MM.1S (cell line): ENCODE results near the gene CDADC1.

Experiments
- EZH2 ChIP-seq: fragments of 300-600 bp; sonication (generic); optimal IDR thresholded peaks from 2 replicates; pipeline ENCODE3; 2017; ENCODE audit warnings: low read depth, mild to moderate bottlenecking, antibody characterized with exemption, low read length, mixed read lengths
- EZH2phosphoT487 ChIP-seq: fragments of 300-600 bp; sonication (generic); IDR thresholded peaks from 2 replicates; pipeline ENCODE4 v1.6.1; 2018; ENCODE audit warnings: antibody characterized with exemption, low read length
- TF ChIP-seq, protein P1 (sequence below): fragments of 300-600 bp; sonication (generic); IDR thresholded peaks from 2 replicates; pipeline ENCODE4 v1.5.1; 2016; ENCODE audit warnings: antibody characterized with exemption, low read length, mixed read lengths

DNA sequence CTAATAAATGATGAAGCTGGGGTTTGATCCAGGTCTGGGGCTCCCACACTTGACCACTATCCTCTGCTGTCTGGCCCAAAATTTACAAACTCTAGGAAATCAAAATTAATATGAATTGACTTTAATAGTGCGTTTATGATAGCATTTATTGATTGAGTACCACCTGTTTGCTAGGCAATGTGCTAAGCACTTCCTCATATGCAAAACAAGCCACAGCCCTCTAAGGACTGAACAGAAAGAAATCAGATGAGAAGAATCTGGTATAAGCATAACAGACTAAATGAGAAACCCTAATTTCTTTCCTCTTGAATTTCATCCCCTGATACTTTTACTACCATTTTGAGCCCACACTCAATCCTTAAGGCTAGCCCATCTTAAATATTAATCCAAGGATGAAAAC is 34.2 kb upstream of the CDADC1 start:
- TF ChIP-seq, protein P1, sequence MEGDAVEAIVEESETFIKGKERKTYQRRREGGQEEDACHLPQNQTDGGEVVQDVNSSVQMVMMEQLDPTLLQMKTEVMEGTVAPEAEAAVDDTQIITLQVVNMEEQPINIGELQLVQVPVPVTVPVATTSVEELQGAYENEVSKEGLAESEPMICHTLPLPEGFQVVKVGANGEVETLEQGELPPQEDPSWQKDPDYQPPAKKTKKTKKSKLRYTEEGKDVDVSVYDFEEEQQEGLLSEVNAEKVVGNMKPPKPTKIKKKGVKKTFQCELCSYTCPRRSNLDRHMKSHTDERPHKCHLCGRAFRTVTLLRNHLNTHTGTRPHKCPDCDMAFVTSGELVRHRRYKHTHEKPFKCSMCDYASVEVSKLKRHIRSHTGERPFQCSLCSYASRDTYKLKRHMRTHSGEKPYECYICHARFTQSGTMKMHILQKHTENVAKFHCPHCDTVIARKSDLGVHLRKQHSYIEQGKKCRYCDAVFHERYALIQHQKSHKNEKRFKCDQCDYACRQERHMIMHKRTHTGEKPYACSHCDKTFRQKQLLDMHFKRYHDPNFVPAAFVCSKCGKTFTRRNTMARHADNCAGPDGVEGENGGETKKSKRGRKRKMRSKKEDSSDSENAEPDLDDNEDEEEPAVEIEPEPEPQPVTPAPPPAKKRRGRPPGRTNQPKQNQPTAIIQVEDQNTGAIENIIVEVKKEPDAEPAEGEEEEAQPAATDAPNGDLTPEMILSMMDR = no peak
- TF ChIP-seq EZH2phosphoT487 (no peak), EZH2 (no peak)
